Fibroblast of villous mesenchyme (primary cell): ENCODE results near the gene SPSB1. TPM values are rescaled to one million over a fixed set of nuclear protein-coding genes. Genes with fewer than 3 reads are reported as not detected.

Experiments
- DNase-seq: peaks from one replicate; pipeline ENCODE4 v3.0.0-alpha.2; 2010; ENCODE audit warnings: low read depth
- H3K4me3 ChIP-seq: 2 replicates; pipeline ENCODE4 v1.5.1; 2011; ENCODE audit warnings: low read depth, mild to moderate bottlenecking, low read length
- total RNA-seq: library from RNA; depleted of rRNA; stranded (reverse); fragments of >200 nt; gene quantifications from 2 replicates; pipeline ENCODE4 v1.2.3, GENCODE V29; 2012
- TF ChIP-seq, protein P1 (sequence below): IDR thresholded peaks from 2 replicates; pipeline ENCODE4 v1.5.1; 2012; ENCODE audit warnings: low read depth, mild to moderate bottlenecking, low read length; ENCODE audit not compliant: insufficient read depth

SPSB1 gene
- total RNA-seq, 1 donor: 20.7 TPM

GRCh38 chr1:9404117-9404914 lies 111.6 kb downstream of the SPSB1 start:
- H3K4me3 ChIP-seq: no peak overlapping the region
- TF ChIP-seq, protein P1, sequence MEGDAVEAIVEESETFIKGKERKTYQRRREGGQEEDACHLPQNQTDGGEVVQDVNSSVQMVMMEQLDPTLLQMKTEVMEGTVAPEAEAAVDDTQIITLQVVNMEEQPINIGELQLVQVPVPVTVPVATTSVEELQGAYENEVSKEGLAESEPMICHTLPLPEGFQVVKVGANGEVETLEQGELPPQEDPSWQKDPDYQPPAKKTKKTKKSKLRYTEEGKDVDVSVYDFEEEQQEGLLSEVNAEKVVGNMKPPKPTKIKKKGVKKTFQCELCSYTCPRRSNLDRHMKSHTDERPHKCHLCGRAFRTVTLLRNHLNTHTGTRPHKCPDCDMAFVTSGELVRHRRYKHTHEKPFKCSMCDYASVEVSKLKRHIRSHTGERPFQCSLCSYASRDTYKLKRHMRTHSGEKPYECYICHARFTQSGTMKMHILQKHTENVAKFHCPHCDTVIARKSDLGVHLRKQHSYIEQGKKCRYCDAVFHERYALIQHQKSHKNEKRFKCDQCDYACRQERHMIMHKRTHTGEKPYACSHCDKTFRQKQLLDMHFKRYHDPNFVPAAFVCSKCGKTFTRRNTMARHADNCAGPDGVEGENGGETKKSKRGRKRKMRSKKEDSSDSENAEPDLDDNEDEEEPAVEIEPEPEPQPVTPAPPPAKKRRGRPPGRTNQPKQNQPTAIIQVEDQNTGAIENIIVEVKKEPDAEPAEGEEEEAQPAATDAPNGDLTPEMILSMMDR: no peak
- DNase-seq: no peak

- DNase-seq: no peak
- H3K4me3 ChIP-seq: no peak overlapping the region
- TF ChIP-seq, protein P1: no peak
These were observed 113.4 kb downstream of the SPSB1 start for GRCh38 chr1:9406111-9406510.

DNA sequence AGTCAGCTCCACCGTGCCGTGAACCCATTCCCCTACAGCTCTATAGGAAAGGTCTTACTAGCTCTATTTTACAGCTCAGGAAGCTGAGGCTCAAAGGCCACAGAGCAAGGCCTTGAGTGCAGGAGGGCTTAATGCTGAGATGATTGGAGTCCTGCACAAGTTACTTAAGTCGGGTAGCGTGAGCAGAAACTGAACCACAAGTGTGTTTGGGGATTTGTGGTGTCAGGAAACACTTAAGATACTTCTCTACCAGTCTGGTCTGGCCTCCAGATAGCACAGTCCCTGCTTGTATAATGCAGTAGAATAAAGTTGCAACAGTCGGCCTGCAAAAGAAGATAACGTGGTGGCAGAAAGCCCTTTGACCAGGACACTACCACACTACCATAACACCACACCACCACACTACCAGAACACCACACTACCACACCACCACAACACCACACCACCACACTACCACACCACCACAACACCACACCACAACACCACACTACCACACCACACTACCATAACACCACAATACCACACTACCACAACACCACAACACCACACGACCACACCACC lies 118.1 kb downstream of the SPSB1 start:
- peak; percentile 99 for DNase-seq
- TF ChIP-seq, protein P1: no peak
- H3K4me3 ChIP-seq: no peak overlapping the region

- H3K4me3 ChIP-seq: no peak overlapping the region
- peak; percentile 97 for DNase-seq
- TF ChIP-seq, protein P1: no peak
These were observed 120.6 kb downstream of the SPSB1 start for GRCh38 chr1:9413071-9413876.

- H3K4me3 ChIP-seq: no peak overlapping the region
- TF ChIP-seq, protein P1: no peak
- no peak for DNase-seq
These were observed 121.2 kb downstream of the SPSB1 start for GRCh38 chr1:9413877-9414213.

DNA sequence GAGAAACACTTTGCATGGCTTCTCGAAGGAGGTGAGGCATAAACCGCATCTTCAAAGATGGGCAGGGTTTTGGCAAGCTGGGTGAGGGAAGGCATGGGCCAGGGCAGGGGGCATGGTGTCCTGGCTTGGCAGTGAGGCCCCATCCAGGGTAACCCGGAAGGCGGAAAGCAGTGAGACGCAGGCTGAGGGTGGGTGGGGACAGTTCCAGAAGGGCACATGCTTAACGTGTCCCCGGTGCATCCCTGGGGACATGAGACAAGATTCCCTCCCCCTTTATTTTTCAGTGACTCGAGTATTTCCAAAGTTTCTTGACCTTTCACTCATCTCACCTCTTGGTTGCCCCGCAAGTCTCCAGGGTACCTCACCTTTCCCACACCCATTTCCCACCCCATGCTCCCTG lies 123.8 kb downstream of the SPSB1 start:
- DNase-seq: no peak
- TF ChIP-seq, protein P1: no peak
- H3K4me3 ChIP-seq: no peak overlapping the region
